WTC11 (cell line): Measurements from ENCODE around the gene SRSF3.
"Not testable (repeated sequence)": the region's sequence is repeated elsewhere in the genome, so short reads cannot be mapped to it uniquely, and the experiment has no call there.

Experiments used
- CTCF ChIP-seq: fragments of 200-600 bp; IDR thresholded peaks from 2 replicates; pipeline ENCODE4 v1.8.0; 2022; ENCODE audit warnings: antibody characterized with exemption
- E2F5 ChIP-seq: sonication (generic); formaldehyde crosslinking; IDR thresholded peaks from 2 replicates; pipeline ENCODE4 v1.8.1; 2022; ENCODE audit warnings: mild to moderate bottlenecking, moderate library complexity, missing genetic modification reagents
- HMGXB4 ChIP-seq: sonication (generic); formaldehyde crosslinking; IDR thresholded peaks from 2 replicates; pipeline ENCODE4 v1.8.1; 2023; ENCODE audit warnings: mild to moderate bottlenecking, moderate library complexity, missing genetic modification reagents
- NR1H2 ChIP-seq: sonication (generic); formaldehyde crosslinking; IDR thresholded peaks from 2 replicates; pipeline ENCODE4 v1.9.0; 2021; ENCODE audit warnings: mild to moderate bottlenecking, moderate library complexity, missing genetic modification reagents
- ZNF232 ChIP-seq: sonication (generic); formaldehyde crosslinking; IDR thresholded peaks from 2 replicates; pipeline ENCODE4 v1.8.0; 2022; ENCODE audit warnings: mild to moderate bottlenecking, missing genetic modification reagents

- TF ChIP-seq CTCF; E2F5 (CRISPR knock-in tag); NR1H2 (CRISPR knock-in tag); HMGXB4 (CRISPR knock-in tag); ZNF232: not testable (repeated sequence)
Observed at GRCh38 chr6:36607305-36607682, 13.1 kb downstream of the SRSF3 start.
